GDM1 (cell line): Measurements from ENCODE around the gene ATG2B.

Source experiments
- DNase-seq: peaks from one replicate; lab custom pipeline; 2025; lab: John Stamatoyannopoulos, UW

Gene ATG2B, protein sequence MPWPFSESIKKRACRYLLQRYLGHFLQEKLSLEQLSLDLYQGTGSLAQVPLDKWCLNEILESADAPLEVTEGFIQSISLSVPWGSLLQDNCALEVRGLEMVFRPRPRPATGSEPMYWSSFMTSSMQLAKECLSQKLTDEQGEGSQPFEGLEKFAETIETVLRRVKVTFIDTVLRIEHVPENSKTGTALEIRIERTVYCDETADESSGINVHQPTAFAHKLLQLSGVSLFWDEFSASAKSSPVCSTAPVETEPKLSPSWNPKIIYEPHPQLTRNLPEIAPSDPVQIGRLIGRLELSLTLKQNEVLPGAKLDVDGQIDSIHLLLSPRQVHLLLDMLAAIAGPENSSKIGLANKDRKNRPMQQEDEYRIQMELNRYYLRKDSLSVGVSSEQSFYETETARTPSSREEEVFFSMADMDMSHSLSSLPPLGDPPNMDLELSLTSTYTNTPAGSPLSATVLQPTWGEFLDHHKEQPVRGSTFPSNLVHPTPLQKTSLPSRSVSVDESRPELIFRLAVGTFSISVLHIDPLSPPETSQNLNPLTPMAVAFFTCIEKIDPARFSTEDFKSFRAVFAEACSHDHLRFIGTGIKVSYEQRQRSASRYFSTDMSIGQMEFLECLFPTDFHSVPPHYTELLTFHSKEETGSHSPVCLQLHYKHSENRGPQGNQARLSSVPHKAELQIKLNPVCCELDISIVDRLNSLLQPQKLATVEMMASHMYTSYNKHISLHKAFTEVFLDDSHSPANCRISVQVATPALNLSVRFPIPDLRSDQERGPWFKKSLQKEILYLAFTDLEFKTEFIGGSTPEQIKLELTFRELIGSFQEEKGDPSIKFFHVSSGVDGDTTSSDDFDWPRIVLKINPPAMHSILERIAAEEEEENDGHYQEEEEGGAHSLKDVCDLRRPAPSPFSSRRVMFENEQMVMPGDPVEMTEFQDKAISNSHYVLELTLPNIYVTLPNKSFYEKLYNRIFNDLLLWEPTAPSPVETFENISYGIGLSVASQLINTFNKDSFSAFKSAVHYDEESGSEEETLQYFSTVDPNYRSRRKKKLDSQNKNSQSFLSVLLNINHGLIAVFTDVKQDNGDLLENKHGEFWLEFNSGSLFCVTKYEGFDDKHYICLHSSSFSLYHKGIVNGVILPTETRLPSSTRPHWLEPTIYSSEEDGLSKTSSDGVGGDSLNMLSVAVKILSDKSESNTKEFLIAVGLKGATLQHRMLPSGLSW (N-terminal part only)

GRCh38 chr14:96362965-96363750 is at the start of gene ATG2B, which contains the start of gene GSKIP:
Gene ATG2B (minus strand): TSS chr14:96363341. CDS start chr14:96362976, 365 bp downstream.
Gene GSKIP (plus strand): TSS chr14:96363526. CDS start chr14:96382248, 18,722 bp downstream.
- DNase-seq: peak; percentile 87

GRCh38 chr14:96410119-96410518 is 47.0 kb upstream of the ATG2B start:
- DNase-seq: no peak

- DNase-seq: no peak
These were observed 46.6 kb upstream of the ATG2B start for GRCh38 chr14:96409701-96410100.

- DNase-seq: no peak
These were observed 45.5 kb upstream of the ATG2B start for GRCh38 chr14:96408608-96409007.

- no peak for DNase-seq
These were observed 44.9 kb upstream of the ATG2B start for GRCh38 chr14:96407935-96408570.

- no peak for DNase-seq
These were observed 42.5 kb upstream of the ATG2B start for GRCh38 chr14:96405677-96406076.

- no peak for DNase-seq
These were observed 40.3 kb upstream of the ATG2B start for GRCh38 chr14:96403409-96403808.

- DNase-seq: no peak
These were observed 37.4 kb upstream of the ATG2B start for GRCh38 chr14:96400495-96400894.

GRCh38 chr14:96399405-96399804 is 36.3 kb upstream of the ATG2B start:
- no peak for DNase-seq

- no peak for DNase-seq
These were observed 35.8 kb upstream of the ATG2B start for GRCh38 chr14:96398921-96399320.

DNA sequence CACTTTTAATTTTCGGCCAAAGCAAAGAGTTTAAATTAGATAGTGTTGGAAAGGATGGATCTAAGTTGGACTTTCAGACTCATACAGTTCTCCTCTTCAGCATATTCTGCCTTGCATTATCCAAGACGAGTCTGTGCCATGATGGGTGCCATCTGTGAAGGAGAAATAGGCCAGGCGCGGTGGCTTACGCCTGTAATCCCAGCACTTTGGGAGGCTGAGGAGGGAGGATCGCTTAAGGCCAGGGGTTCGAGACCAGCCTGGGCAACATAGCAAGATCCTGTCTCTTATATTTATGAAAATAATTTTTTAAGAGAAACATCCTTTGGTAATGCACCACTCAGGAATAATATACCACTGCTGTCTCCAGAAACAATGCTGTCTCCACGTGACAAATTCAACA is 35.3 kb upstream of the ATG2B start:
- DNase-seq: no peak

DNA sequence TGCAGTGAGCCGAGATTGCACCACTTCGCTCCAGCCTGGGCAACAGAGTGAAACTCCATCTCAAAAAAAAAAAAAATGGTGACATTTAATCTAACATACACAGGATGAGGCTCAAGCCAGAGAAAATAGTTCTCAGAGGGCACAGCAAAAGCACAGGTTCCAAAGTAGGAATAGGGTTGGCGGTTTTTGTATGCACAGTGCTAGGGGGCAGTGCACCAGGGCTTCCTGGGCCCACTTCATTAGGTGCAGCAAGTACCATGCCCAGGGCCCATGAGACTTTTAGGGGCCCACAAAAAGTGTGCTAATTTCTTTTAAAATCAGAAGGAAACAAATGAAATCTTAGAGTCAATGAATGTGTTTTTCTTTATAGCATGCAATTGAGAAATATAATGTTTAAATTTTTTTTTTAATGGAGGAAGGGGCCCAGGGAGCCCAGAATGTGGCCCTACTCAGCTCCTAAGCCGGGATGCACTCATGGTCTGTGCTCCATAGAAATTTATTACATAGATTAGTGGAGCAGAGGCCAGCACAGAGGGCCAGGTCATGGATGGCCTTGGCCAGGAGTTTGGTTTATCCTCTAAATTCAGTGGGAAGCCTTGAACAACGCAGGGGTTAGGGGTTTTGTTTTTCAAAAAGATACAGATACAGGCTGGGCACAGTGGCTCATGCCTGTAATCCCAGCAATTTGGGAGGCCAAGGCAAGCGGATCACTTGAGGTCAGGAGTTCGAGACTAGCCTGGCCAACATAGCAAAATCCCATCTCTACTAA is 31.1 kb upstream of the ATG2B start:
- no peak for DNase-seq

DNA sequence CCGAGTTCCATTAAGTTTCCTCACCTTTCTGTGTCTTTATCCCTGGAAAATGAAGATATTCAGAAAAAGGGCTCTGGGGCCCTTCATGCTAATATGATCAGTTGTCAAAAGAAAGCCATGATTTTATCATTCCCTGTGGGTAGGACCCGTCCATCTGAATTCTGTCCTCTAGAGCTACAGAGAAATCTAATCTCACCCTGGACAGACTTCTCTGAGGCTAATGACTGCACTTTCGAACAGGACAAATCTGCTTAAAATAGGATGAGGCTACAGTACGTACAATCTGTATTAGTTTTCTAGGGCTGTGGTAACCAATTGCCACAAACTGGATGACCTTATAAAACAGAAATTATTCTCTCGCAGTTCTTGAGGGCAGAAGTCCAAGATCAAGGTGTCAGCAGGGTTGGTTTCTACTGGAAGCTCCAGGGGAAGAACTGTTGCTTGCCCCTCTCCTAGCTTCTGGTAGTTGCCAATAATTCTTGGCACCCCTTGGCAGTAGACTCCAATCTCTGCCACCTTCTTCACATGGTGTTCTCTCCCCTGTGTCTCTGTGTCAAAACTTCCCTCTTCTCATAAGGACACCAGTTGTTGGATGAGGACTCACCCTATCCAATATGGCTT is 30.0 kb upstream of the ATG2B start:
- DNase-seq: no peak

- DNase-seq: peak; percentile 97
These were observed 28.4 kb upstream of the ATG2B start for GRCh38 chr14:96391293-96392118.

- DNase-seq: no peak
These were observed 27.8 kb upstream of the ATG2B start for GRCh38 chr14:96390965-96391292.

DNA sequence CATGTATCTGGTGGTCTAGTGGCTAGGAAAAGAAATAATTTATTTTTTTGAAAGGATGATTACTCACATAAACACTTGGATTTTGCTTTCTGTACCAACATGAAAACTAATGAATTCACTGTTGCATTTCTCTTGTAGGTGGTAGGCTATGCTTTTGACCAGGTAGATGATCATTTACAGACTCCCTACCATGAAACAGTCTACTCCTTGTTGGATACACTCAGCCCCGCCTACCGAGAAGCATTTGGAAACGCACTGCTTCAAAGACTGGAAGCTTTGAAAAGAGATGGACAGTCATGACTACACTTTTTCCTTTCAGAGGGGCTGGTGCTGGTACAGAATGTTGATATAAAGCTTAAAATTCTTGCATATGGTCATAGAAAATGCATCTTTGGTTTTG is 22.2 kb upstream of the ATG2B start:
- DNase-seq: no peak

- DNase-seq: no peak
These were observed 21.6 kb upstream of the ATG2B start for GRCh38 chr14:96384740-96385139.

DNA sequence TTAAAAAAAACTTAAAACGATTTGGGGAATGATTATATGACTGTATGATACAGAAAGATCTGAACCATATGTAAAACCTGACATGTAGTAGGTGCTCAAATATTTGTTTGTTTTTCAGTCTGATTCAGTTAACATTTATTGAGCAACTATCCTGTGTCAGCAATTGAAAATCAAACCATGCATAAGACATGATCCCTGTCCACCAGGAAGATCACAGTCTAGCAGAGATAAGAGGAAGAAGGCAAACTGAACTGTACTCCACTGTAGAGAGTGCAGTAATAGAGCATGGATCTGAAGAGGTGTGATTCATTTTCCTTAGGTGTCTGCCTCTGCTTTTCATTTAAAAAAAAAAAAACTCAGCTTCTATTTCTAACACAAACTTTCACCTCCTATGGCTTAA is 20.9 kb upstream of the ATG2B start:
- DNase-seq: no peak

- DNase-seq: no peak
These were observed 20.3 kb upstream of the ATG2B start for GRCh38 chr14:96383445-96383844.
